Embryonic facial prominence (tissue), 1 donor: Measurements from ENCODE around the gene CCHCR1.
"Not testable (repeated sequence)": the region's sequence is repeated elsewhere in the genome, so short reads cannot be mapped to it uniquely, and the experiment has no call there.

Experiments used
- DNase-seq: peaks from one replicate; pipeline ENCODE4 v3.0.0-alpha.2; 2016; ENCODE audit errors: extremely low spot score

CCHCR1 gene, protein sequence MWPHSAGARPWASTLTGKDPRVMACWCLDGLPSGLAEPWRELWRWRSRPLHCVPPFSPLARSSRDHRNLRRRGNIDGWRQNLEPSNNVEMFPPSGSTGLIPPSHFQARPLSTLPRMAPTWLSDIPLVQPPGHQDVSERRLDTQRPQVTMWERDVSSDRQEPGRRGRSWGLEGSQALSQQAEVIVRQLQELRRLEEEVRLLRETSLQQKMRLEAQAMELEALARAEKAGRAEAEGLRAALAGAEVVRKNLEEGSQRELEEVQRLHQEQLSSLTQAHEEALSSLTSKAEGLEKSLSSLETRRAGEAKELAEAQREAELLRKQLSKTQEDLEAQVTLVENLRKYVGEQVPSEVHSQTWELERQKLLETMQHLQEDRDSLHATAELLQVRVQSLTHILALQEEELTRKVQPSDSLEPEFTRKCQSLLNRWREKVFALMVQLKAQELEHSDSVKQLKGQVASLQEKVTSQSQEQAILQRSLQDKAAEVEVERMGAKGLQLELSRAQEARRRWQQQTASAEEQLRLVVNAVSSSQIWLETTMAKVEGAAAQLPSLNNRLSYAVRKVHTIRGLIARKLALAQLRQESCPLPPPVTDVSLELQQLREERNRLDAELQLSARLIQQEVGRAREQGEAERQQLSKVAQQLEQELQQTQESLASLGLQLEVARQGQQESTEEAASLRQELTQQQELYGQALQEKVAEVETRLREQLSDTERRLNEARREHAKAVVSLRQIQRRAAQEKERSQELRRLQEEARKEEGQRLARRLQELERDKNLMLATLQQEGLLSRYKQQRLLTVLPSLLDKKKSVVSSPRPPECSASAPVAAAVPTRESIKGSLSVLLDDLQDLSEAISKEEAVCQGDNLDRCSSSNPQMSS

DNA sequence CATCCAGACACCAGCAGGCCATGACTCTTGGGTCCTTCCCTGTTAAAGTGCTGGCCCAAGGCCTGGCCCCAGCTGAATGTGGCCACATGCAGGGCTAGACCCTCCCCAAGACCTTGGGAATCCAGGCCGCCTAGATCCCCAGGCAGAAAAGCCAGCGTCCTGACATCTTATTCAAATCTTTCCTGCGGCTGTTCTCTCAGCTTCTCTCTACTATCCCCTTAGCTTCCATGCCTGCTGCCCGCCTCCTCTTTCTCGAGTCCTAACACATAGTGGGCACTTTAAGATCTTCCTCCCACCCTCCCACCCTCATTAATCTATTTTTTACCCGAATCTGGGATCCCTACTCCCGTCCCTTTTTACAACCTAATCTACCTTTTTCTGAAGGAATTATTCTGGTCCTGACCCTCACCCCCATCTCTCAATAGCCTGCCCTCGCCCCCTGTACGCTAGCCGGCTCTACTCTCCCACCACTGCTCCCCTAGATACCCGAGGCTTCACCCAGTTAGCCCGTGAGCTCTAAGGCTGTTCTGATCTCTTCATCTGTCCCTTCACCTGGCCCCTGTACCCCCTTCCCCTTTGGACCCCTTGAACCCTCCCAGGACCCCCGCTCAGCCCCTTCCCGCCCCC, at the start of gene CCHCR1:
CCHCR1 (minus strand) TSS at position 290 of the 627 bp plus-strand sequence; CDS start at position 88, 202 bp downstream.
- no peak for DNase-seq

DNA sequence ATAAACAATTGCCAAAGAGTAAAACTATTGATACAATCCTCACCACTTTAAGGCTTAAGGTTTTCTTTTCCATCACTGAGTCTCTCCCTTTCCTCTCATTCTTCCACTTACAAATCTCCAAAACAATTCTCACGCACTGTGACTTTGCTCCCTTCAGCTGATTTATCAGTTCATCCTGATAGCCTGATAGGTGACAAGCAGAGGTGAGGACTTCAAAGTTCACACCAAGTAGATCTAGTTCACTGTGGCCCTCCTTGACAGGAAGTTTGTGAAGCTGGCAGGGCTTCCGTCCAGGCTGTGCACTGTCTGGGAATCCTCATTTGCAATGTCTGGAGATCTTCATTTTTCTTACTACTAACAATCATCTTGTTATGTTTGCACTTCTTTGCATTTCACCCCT, 48.0 kb upstream of the CCHCR1 start:
- DNase-seq: no peak

DNA sequence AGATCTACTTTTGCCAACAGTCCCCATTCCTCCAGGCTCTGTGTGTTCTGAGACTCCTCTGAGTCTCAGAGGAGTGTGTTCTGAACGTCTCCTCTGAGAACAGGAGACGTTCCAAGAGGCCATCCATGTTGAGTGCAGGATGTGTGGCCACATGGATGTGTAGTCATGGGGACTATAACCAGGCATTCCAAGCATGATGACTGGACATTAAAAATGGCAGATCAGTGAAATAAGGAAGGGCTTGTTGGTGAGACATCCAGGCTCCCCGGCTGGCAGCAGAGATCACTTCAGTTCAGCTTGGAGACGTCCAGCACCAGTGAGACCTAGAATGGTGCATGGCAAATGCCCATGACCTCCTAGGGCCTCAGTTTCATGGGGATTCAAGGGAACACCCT, 47.1 kb upstream of the CCHCR1 start:
- DNase-seq: no peak

DNA sequence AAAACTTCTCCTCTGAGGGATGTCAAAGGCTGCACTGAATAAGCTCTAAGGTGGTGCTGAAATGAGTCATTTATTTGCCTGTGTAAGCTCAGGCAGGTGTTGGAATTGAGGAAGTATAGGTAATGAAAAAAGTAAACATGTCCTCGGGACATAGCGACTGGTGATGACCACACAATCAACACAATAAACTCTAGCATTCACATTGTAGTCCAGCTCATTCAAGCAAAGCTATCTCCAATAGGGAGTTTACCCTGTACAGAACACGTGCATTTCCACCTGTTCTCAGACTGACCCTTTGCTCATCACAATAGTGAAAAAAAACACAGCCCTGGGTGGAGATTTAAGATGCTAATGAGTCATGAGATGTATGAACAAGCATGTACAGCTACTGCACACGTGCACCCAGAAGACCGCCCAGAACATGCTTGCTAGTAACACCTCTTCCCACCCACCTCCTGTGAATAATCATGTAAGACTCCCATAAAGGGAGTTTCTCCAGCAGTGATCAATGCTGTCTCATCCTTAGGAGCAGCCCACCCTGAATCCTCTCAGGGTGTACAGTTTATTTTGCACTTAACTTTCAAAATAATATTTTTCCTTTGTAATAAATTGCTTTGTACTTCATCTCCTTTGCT, 45.9 kb upstream of the CCHCR1 start:
- no peak for DNase-seq

DNA sequence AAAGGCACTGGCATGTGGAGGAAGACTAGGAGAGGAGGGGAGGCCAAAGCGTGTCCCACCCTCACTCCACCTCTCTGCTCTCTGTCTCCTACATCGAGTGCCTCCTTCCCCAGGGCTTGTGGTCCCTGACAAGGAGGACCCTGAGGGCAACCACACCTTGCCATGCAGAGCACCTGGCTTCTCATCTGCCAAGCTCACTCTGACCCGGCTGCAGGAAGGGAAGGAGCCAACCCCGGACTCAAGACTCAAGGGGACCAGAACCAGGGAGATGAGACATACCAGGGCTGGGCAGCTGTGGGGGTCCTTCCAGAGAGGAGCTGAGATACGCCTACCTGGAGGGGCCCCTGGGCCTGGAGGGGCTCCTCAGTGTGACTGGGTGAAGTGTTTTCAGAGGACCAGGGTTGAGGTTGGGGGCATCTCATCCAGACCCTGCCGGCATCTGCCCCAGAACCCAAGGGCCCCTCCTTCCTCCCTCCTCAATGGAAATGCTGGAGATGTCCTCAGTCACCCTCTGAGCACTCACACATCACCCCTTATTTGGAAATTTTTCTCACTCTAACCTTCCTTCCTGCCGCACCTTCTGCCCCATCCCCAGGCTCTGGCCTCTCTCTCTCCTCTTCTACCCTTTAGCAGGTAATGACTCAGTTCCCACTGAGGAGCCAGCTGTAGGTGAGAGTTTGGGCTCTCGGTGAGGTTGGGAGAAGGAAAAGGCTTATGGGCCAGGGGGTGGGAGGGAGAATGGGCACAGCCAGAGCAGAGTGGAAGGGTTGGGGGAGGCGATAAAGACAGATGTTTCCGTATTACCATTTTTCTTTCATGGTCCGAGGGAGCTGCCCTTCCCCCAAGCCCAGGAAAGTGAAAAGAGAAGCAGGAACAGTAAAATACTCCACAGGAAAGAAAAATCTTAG, 44.9 kb upstream of the CCHCR1 start:
- DNase-seq: no peak

DNA sequence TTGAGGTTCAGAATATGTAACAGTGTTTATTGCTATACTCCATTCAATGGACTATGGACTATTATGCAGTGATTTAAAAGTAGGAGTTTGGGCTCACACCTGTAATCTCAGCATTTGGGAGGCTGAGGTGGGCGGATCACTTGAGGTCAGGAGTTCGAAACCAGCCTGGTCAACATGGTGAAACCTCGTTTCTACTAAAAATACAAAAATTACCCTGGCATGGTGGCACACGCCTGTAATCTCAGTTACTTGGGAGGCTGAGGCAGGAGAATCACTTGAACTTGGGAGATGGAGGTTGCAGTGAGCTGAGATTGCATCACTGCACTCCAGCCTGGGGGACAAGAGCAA, 41.5 kb upstream of the CCHCR1 start:
- not testable (repeated sequence) for DNase-seq

DNA sequence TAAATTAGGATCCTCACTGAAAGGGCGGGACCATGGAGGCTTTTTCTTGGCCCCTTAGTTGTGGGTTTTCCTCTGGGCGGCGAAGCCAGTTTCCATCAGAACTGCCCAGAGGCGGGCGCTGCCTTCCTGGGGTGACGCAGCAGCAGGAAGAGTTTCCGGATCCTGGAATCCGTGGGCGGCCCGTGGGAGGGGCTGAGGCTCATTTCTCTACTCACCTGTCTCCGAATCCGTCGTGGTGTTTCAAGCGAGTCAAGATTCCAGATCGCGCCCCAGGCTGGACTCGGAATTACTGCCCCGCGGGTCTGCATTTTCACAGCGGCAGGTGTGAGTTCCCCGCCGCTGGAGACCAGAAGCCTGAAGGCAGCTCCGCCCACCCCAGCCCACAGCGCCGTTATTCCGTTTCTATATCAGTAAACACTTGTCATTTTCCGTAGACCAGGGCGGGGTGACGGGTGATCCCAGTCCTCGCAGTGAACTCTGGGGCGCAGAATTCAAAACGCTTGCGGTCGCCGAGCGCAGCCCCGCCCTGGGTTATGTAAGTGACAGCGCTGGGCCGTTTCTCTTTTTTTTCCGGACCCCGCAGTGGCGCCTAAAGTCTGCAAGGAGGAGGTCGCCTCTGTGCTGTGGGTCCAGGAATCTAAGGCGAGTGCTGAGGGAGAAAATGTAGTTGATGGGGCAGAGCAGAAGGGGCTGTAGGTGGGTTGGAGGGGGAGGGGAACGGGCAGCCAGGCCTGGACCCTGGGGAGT, 40.1 kb upstream of the CCHCR1 start:
- peak; percentile 66 for DNase-seq

DNA sequence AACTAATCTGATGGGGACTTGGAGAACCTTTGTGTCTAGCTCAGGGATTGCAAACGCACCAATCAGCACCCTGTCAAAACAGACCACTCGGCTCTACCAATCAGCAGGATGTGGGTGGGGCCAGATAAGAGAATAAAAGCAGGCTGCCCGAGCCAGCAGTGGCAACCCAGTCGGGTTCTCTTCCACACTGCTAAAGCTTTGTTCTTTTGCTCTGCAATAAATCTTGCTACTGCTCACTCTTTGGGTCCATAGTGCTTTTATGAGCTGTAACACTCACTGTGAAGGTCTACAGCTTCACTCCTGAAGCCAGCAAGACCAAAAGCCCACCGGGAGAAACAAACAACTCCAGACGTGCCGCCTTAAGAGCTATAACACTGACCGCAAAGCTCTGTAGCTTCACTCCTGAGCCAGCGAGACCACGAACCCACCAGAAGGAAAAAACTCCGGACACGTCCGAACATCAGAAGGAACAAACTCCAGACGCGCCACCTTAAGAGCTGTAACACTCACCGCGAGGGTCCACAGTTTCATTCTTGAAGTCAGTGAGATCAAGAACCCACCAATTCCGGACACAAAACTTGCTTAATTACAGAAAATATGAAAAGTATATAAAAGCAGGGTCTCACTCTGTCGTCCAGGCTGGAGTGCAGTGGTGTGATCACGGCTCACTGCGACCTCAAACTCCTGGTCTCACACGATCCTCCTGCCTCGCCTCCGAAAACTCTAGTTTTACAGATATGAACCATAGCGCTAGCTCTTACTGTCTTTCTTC, 38.8 kb upstream of the CCHCR1 start:
- not testable (repeated sequence) for DNase-seq

DNA sequence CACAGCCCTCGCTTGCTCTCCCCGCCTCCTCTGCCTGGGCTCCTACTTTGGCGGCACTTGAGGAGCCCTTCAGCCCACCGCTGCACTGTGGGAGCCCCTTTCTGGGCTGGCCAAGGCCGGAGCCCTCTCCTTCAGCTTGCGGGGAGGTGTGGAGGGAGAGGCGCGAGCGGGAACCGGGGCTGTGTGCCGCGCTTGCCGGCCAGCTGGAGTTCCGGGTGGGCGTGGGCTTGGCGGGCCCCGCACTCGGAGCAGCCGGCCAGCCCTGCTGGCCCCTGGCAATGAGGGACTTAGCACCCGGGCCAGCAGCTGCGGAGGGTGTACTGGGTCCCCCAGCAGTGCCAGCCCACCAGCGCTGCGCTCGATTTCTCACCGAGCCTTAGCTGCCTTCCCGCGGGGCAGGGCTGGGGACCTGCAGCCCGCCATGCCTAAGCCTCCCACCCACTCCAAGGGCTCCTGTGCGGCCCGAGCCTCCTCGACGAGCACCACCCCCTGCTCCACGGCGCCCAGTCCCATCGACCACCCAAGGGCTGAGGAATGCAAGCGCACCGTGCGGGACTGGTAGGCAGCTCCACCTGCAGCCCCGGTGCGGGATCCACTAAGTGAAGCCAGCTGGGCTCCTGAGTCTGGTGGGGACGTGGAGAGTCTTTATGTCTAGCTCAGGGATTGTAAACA, 37.8 kb upstream of the CCHCR1 start:
- not testable (repeated sequence) for DNase-seq

DNA sequence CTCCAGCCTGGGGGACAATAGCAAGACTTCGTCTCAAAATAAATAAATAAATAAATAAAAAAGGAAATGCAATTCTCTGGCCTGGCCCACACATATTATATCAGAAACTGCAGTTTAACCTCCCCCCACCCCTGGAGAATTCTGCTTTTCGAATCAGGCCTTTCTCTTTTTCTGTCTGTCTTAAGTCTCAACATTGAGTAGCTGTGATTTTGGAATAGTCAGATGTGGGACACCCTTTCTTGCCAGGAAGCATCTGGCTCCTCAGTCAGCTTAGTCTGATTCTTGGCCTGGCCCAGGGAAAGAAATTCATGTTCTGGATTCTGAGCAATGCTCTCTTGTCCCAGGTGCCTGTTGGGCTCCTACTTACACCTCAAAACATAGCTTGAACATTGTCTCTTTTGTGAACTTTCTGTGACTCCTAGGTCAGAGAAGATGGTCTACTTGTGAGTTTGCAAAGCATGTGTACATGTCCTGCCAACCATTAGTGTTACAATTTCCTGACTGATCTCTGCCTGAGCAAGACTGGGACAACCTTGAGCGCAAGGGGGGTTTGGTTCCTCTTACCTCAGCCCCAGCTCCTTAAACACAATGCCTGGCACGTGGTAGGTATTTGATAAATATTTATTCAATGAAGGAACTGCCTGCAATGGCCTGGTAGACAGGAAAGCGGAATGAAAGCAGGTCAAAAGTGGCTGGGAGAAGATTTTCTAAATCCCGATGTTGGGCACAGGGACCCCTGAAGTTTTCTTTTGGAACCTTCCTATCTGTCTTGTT, 36.6 kb upstream of the CCHCR1 start:
- no peak for DNase-seq

DNA sequence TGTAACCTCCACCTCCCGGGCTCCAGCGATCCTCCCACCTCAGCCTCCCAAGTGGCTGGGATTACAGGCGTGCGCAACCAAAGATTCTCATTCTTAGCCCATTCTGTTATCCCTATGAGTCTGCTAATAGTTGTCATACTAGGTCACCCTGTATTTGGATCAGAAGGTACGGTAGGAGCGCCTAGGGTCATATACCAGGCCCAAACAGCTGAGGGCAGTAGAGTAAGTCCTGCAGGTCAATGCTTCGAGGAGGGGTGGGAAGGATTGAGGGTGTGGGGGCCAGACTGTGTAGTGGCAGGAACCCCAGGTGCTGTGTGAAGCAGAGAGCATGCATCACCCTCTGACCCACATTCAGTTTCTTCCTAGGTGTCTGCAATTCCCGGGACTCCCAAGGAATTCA, 35.6 kb upstream of the CCHCR1 start:
- DNase-seq: no peak

DNA sequence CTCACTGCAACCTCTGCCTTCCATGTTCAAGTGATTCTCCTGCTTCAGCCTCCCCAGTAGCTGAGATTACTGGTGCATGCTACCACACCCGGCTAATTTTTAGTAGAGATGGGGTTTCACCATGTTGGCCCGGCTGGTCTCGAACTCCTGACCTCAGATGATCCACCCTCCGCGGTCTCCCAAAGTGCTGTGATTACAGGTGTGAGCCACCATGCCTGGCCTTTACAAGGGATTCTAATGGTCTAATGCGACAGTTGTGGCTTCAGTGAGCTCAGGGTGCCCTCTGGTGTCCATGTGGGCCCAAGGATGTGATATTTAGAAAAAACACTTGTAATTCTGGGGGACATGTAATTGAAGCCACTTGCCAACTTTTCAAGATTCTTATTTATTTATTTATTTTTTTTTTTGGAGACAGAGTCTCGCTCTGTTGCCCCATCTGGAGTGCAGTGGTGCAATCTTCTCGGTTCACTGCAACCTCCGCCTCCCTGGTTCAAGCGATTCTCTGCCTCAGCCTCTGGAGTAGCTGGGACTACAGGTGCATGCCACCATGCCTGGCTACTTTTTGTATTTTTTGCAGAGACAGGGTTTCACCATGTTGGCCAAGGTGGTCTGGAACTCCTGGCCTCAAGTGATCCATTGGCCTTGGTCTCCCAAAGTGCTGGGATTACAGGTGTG, 35.0 kb upstream of the CCHCR1 start:
- not testable (repeated sequence) for DNase-seq

DNA sequence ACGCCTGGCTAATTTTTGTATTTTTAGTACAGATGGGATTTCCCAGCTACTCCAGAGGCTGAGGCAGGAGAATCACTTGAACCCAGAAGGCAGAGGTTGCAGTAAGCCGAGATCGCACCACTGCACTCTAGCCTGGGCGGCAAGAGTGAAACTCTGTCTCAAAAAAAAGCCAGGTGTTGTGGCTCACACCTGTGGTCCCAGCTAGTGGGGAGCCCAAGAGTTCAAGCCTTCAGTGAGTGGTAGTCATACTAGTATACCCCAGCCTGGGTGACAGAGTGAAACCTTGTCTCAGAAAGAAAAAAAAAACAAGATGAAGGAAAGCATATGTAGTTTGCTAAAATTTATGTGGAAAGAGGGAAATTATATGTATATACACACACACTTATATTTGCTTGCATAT, 32.9 kb upstream of the CCHCR1 start:
- DNase-seq: no peak

DNA sequence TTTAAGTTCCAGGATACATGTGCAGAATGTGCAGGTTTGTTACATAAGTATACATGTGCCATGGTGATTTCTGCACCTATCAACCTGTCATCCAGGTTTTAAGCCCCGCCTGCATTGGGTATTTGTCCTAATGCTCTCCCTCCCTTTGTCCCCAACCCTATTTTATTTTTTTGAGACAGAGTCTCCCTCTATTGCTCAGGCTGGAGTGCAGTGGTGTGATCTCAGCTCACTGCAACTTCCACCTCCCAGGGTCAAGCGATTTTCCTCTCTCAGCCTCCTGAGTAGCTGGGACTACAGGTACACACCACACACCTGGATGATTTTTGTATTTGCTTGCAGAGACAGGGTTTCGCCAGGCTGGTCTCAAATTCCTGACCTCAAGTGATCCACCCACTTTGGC, 31.6 kb upstream of the CCHCR1 start:
- not testable (repeated sequence) for DNase-seq

DNA sequence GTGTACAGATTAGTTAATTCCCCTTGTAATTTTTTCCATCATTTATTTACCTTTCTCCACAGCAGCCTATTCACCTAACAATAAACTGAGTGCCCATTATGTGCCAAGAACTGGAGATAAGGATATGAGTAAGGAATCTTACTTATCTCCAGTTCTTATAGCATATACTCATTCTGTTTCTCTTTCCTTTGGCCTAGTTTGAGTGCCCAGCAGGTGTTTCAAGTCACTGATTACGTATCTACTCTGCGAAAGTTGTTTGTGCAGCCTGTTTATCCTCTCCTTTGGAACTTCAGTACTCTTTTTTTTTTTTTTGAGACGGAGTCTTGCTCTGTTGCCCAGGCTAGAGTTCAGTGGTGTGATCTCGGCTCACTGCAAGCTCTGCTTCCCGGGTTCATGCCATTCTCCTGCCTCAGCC, 30.2 kb upstream of the CCHCR1 start:
- DNase-seq: no peak

DNA sequence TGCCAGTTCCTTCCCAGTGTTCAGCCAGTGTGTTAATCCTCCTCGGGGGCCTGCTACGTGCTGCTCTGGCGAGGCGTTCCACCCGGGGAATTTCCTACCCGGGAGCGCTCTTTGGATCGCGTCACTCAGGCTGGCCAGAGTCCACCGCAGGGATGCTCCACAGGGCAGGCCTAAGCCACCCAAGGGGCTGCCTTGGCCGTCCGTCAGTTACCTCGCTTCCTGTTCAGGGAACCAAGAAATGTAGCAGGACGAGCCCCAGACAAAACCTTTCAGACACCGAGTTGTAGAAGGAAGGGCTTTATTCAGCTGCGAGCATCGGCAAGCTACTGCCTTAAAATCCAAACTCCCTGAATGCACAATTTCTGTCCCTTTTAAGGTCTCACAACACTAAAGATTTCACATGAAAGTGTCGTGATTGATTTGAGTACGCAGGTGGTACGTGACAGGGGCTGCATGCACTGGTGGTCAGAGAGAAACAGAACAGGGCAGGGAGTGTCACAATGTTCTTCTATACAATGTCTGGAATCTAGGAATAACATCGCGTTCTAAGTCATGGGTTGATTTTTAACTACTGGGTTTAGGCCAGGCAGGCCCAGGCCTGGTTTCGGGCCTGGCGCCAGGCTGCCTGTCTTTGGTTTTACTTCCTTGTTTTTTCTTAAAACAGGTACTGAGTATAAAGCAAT, 28.6 kb upstream of the CCHCR1 start:
- DNase-seq: no peak

DNA sequence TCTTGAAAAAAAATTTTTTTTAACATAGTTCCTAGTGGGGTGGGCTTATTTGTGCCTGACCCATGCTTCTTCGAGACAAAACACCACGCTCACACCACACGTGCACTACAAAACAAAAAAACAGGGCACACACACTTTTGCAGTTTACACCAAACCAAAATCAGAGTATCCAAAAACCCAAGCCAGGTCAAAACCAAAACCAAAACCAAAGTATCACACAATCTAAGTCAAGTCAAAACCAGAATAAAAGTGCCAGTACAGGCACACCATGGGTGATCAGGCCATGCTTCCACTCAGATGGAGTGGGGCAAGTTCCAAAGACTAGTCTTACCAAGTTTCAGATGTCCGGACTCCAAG, 28.1 kb upstream of the CCHCR1 start:
- DNase-seq: not testable (repeated sequence)
